Neural progenitor cell (in vitro differentiated cells): ENCODE data around the gene SRRM4.

Experiments used
- CTCF ChIP-seq: fragments of 200-600 bp; sonication (generic); IDR thresholded peaks from 2 replicates; pipeline ENCODE4 v1.5.1; 2017; ENCODE audit warnings: antibody characterized with exemption, mild to moderate bottlenecking
- EZH2 ChIP-seq: fragments of 200-600 bp; sonication (generic); IDR thresholded peaks from 2 replicates; pipeline ENCODE4 v1.6.1; 2017; ENCODE audit warnings: antibody characterized with exemption, mild to moderate bottlenecking, moderate library complexity
- EZH2phosphoT487 ChIP-seq: fragments of 200-600 bp; sonication (generic); IDR thresholded peaks from 2 replicates; pipeline ENCODE4 v1.6.1; 2017; ENCODE audit warnings: antibody characterized with exemption

- no peak for TF ChIP-seq CTCF
- TF ChIP-seq EZH2: no peak
- TF ChIP-seq EZH2phosphoT487: no peak
Observed at GRCh38 chr12:118958520-118958919, 22.8 kb upstream of the SRRM4 start.
